C4-2B (cell line): ENCODE results near the gene NPAS3.

ENCODE experiments used
- H3K27ac ChIP-seq: fragments of 450-650 bp; 2 replicates; pipeline ENCODE4 v1.5.1; 2017
- ZFX ChIP-seq: fragments of 450-650 bp; IDR thresholded peaks from 2 replicates; pipeline ENCODE4 v1.6.1; 2017
- TF ChIP-seq, protein P1 (sequence below): fragments of 450-650 bp; conservative IDR thresholded peaks from 2 replicates; pipeline ENCODE4 v1.5.1; 2017; ENCODE audit warnings: mild to moderate bottlenecking

The NPAS3 gene

DNA sequence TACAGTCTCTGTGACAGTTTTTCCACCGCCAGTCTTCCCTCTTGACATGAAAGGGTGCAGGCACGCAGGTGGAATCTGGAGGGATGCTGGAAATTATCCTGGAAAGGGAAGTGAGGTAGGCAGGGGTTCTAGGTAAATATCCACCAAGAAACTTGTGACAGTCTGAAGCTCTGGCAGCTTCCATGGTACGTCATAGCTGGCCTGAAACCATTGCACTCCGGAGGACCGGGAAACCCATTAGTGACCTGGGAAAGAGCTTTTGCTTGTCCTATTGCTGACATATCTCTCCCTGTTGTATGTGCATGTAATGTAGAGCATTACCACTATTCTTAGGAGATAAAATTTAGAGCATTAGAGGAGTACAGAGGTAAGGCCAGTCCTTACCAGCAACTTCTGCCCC, 736.2 kb downstream of the NPAS3 start:
- H3K27ac ChIP-seq = no peak overlapping the region
- no peak for TF ChIP-seq ZFX
- TF ChIP-seq, protein P1, sequence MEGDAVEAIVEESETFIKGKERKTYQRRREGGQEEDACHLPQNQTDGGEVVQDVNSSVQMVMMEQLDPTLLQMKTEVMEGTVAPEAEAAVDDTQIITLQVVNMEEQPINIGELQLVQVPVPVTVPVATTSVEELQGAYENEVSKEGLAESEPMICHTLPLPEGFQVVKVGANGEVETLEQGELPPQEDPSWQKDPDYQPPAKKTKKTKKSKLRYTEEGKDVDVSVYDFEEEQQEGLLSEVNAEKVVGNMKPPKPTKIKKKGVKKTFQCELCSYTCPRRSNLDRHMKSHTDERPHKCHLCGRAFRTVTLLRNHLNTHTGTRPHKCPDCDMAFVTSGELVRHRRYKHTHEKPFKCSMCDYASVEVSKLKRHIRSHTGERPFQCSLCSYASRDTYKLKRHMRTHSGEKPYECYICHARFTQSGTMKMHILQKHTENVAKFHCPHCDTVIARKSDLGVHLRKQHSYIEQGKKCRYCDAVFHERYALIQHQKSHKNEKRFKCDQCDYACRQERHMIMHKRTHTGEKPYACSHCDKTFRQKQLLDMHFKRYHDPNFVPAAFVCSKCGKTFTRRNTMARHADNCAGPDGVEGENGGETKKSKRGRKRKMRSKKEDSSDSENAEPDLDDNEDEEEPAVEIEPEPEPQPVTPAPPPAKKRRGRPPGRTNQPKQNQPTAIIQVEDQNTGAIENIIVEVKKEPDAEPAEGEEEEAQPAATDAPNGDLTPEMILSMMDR = no peak

DNA sequence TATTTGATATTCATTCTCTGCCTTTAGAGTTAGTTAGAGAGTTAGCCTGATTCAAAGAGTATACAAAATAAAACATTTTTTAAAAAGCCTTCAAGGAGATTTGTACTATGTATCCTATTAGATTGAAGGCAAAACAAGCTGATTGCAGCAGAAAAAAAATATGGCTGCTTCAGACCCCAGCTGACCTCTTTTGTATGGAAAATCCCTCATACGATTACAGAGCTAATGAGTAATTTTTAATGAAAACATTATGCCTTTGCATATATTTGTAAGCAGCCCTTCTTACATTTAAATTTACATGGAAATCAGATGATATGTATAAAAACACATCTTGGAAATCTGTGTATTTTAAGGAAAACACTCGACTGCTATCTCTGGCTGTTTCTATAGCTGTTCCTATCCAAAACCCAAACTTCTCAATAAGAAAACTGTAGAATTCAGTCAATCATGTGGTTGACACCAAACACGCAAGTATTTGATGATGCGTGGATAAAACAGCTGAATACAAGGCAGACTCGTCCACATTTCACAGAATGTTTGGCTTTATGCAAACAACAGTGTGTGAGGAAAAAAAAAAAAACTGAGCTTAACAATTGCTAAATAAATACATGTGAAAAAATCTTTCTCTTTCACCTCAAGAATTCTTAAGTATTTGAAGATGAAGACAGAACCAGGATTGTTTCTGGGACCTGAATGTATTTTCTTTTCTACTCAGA, 736.9 kb downstream of the NPAS3 start:
- TF ChIP-seq, protein P1 = no peak
- TF ChIP-seq ZFX = no peak
- H3K27ac ChIP-seq = no peak overlapping the region

DNA sequence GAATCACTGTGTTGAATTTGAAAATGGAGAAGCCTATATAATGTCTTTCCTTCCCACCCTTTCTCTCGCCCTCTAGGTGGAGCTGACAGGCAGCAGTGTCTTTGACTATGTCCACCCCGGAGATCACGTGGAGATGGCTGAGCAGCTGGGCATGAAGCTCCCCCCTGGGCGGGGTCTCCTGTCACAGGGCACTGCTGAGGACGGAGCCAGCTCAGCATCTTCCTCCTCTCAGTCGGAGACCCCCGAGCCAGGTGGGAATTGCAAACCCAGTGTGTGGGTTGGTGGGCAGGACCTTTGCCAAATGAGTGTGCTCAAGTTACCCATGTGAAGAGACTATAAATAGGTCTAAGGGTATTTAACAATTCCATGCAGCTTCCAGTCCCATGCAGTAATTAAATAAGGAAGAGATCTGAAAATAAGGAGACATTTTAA, 737.5 kb downstream of the NPAS3 start:
- no peak for TF ChIP-seq ZFX
- TF ChIP-seq, protein P1 = peak; percentile 74
- H3K27ac ChIP-seq = no peak overlapping the region

DNA sequence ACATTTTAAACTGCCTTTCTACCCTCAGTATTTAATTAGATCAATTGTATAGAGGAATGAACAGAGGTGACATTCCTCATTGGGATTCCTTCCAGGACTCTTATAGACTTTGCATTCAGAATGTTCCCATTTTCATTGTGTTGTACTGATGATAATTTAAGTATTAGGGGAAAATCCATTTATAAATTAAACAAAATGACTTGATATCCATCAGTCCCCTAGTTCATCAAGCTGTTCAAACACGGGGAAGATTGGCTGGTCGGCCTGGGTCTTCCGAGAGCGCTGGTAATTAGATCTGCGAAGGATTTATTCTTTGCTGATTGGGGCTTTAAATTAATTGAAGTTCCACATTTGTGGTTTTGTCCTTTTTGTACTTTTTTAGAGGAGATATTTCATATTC, 738.2 kb downstream of the NPAS3 start:
- no peak overlapping the region for H3K27ac ChIP-seq
- TF ChIP-seq, protein P1 = no peak
- TF ChIP-seq ZFX = no peak

DNA sequence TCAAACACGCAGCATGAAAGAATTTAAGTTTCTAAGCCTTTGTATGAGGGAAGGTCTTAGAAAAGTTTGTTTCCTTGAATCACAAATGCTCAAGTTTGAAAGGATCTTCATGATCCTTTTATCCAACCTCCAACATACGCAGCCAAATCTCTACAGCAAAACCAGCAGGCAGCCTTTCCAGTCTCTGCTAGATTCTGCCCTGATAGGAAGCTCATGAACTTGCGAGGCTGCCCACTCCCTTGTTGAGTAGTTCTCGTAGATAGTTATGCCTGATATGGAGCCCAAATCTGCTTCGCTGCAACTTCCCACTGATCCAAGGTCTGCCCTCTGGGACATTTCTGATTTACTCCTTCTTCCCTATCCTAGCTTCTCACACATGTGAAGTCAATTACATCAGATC, 739.3 kb downstream of the NPAS3 start:
- no peak overlapping the region for H3K27ac ChIP-seq
- TF ChIP-seq, protein P1 = no peak
- TF ChIP-seq ZFX = no peak

DNA sequence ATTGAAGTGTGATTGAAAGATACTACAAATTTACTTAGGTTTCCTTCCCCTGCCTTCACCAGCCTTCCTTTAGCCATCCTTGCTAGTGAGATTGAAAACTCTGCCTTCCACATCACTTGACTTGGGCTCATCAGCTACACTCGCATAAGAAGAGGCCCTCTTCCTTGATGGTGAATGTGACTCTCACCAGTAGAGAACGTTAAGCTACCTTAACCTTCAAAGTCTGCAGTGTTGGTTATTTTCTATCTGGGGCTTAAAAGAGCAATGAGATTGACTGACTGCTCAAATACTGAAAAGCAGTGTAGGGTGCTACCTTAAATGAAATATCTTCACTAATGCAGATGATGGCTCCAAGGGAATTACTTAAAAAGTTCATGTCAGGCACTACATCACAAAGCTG, 740.3 kb downstream of the NPAS3 start:
- H3K27ac ChIP-seq = no peak overlapping the region

More for the DNA sequence above, 740.3 kb downstream of the NPAS3 start:
- TF ChIP-seq ZFX = no peak
- TF ChIP-seq, protein P1 = no peak
